Vagina (tissue), 2 donors: ENCODE measurements around the gene METTL16.

Experiments
- POLR2A ChIP-seq, 2 donors: fragments of 450-650 bp; IDR thresholded peaks; one replicate each; pipeline ENCODE4 v1.6.1; 2017; ENCODE audit warnings: antibody characterized with exemption in 2 of 2, mild to moderate bottlenecking in 2 of 2, moderate library complexity in 2 of 2
- TF ChIP-seq, protein P1 (sequence below), 3 experiments: fragments of 450-650 bp in 2 of 3; fragments of 200-600 bp in 1 of 3; sonication (generic) in 1 of 3; IDR thresholded peaks; one replicate each; pipeline ENCODE4 v1.5.1; 2017 to 2019; ENCODE audit warnings: antibody characterized with exemption in 3 of 3, mild to moderate bottlenecking in 2 of 3, moderate library complexity in 2 of 3

DNA sequence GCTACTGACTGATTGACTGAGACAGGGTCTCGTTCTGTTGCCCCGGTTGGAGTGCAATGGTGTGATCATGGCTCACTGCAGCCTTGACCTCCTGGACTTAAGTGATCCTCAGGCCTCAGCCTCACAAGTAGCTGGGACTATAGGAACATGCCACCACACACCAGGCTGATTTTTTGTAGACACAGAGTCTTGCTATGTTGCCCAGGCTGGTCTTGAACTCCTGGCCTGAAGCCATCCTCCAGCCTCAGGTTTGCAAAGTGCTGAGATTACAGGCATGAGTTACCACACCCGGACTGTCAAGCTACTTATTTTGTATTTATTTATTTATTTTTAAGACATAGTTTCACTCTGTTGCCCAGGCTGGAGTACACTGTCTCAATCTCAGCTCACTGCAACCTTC, 55.2 kb downstream of the METTL16 start:
- TF ChIP-seq, protein P1, sequence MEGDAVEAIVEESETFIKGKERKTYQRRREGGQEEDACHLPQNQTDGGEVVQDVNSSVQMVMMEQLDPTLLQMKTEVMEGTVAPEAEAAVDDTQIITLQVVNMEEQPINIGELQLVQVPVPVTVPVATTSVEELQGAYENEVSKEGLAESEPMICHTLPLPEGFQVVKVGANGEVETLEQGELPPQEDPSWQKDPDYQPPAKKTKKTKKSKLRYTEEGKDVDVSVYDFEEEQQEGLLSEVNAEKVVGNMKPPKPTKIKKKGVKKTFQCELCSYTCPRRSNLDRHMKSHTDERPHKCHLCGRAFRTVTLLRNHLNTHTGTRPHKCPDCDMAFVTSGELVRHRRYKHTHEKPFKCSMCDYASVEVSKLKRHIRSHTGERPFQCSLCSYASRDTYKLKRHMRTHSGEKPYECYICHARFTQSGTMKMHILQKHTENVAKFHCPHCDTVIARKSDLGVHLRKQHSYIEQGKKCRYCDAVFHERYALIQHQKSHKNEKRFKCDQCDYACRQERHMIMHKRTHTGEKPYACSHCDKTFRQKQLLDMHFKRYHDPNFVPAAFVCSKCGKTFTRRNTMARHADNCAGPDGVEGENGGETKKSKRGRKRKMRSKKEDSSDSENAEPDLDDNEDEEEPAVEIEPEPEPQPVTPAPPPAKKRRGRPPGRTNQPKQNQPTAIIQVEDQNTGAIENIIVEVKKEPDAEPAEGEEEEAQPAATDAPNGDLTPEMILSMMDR (IDR thresholded peaks at IDR 0.05) = no peak
- TF ChIP-seq POLR2A (IDR thresholded peaks at IDR 0.05) = no peak
